Tibial artery (tissue), 4 donors: ENCODE measurements around the gene KDM2B.
"Not testable (repeated sequence)": the region's sequence is repeated elsewhere in the genome, so short reads cannot be mapped to it uniquely, and the experiment has no call there.

Experiments
- DNase-seq, 2 donors: peaks; one replicate each; pipeline ENCODE4 v3.0.0-alpha.2; 2019
- H3K27ac ChIP-seq, 2 donors: fragments of 200-600 bp; sonication (generic) in 1 of 2; 1 replicate in 1 of 2; 2 replicates in 1 of 2; pipeline ENCODE4 v1.5.1; 2018 to 2019; ENCODE audit warnings: mild to moderate bottlenecking in 1 of 2
- H3K27me3 ChIP-seq, 2 donors: fragments of 200-600 bp; sonication (generic) in 1 of 2; one replicate each; pipeline versions ENCODE4 v1.5.1 to v1.6.0; 2016 to 2019
- H3K36me3 ChIP-seq, 3 donors: fragments of 200-600 bp; sonication (generic) in 2 of 3; one replicate each; pipeline ENCODE4 v1.5.1; 2016 to 2019; ENCODE audit warnings: mild to moderate bottlenecking in 2 of 3
- H3K4me1 ChIP-seq, 4 donors: fragments of 200-600 bp; sonication (generic) in 2 of 4; 1 replicate in 3 of 4; 2 replicates in 1 of 4; pipeline ENCODE4 v1.5.1; 2016 to 2019
- H3K4me3 ChIP-seq, 2 donors: fragments of 200-600 bp; sonication (generic) in 1 of 2; 1 replicate in 1 of 2; 2 replicates in 1 of 2; pipeline ENCODE4 v1.5.1; 2018 to 2019; ENCODE audit warnings: mild to moderate bottlenecking in 2 of 2
- H3K9me3 ChIP-seq, 3 donors: fragments of 200-600 bp; sonication (generic) in 1 of 3; one replicate each; pipeline ENCODE4 v1.5.1; 2016 to 2019
- CTCF ChIP-seq, 2 experiments: fragments of 200-600 bp in 1 of 2; fragments of 450-650 bp in 1 of 2; IDR thresholded peaks; one replicate each; pipeline ENCODE4 v1.5.1; 2017 to 2019; ENCODE audit warnings: antibody characterized with exemption in 2 of 2, mild to moderate bottlenecking in 1 of 2, moderate library complexity in 1 of 2
- intact Hi-C: fragments of 100-400 bp; cut with DNase I; formaldehyde crosslinking; loops from one replicate; pipeline ENCODE4 v1.15.0; 2023; ENCODE audit warnings: low total_unique reads

The KDM2B gene

GRCh38 chr12:121392325-121392716 is 188.5 kb downstream of the KDM2B start:
- intact Hi-C loops, result no loop called here
- TF ChIP-seq CTCF (IDR thresholded peaks at IDR 0.05), result no peak
- Histone ChIP-seq H3K27me3 (no peaks in the 10 kb centered on the region), H3K9me3 (no peaks in the 10 kb centered on the region), H3K27ac (no peak overlapping the region), H3K4me3 (no peak overlapping the region), H3K36me3 (no peaks in the 10 kb centered on the region), H3K4me1 (no peaks in the 10 kb centered on the region)
- no peak for DNase-seq

- no peaks in the 10 kb centered on the region for H3K27me3 ChIP-seq
- H3K4me1 ChIP-seq, result no peaks in the 10 kb centered on the region
- no peak overlapping the region for H3K4me3 ChIP-seq
- TF ChIP-seq CTCF (IDR thresholded peaks at IDR 0.05), result no peak
- H3K36me3 ChIP-seq, result no peaks in the 10 kb centered on the region
- DNase-seq, result peak in 1 of 2 donors; percentile 23
- no peak overlapping the region for H3K27ac ChIP-seq
- intact Hi-C loops, result no loop called here
- no peaks in the 10 kb centered on the region for H3K9me3 ChIP-seq
These were observed 189.1 kb downstream of the KDM2B start for GRCh38 chr12:121391619-121392324.

GRCh38 chr12:121390856-121391255 is 190.0 kb downstream of the KDM2B start:
- H3K27me3 ChIP-seq, result no peaks in the 10 kb centered on the region
- no peak for DNase-seq
- TF ChIP-seq CTCF (IDR thresholded peaks at IDR 0.05), result no peak
- H3K27ac ChIP-seq, result no peak overlapping the region
- no peaks in the 10 kb centered on the region for H3K4me1 ChIP-seq
- intact Hi-C loops, result no loop called here
- H3K9me3 ChIP-seq, result no peaks in the 10 kb centered on the region
- no peaks in the 10 kb centered on the region for H3K36me3 ChIP-seq
- H3K4me3 ChIP-seq, result no peak overlapping the region

GRCh38 chr12:121388421-121388981 is 192.3 kb downstream of the KDM2B start:
- TF ChIP-seq CTCF (IDR thresholded peaks at IDR 0.05), result no peak
- intact Hi-C loops, result no loop called here
- Histone ChIP-seq H3K4me3 (no peak overlapping the region), H3K27ac (no peak overlapping the region), H3K36me3 (no peaks in the 10 kb centered on the region), H3K4me1 (no peaks in the 10 kb centered on the region), H3K27me3 (no peaks in the 10 kb centered on the region), H3K9me3 (no peaks in the 10 kb centered on the region)
- DNase-seq, result no peak

GRCh38 chr12:121384891-121385290 is 195.9 kb downstream of the KDM2B start:
- H3K27ac ChIP-seq, H3K4me3 ChIP-seq, H3K36me3 ChIP-seq, H3K27me3 ChIP-seq, intact Hi-C loops, DNase-seq, H3K4me1 ChIP-seq, H3K9me3 ChIP-seq: not testable (repeated sequence)

- Histone ChIP-seq H3K27ac (no peak overlapping the region), H3K9me3 (no peaks in the 10 kb centered on the region), H3K27me3 (no peaks in the 10 kb centered on the region), H3K36me3 (no peaks in the 10 kb centered on the region), H3K4me3 (no peak overlapping the region), H3K4me1 (no peaks in the 10 kb centered on the region)
- no peak for TF ChIP-seq CTCF (IDR thresholded peaks at IDR 0.05)
- intact Hi-C loops, result no loop called here
- DNase-seq, result no peak
These were observed 197.2 kb downstream of the KDM2B start for GRCh38 chr12:121383601-121384021.
